H1 (cell line): ENCODE results near the gene OGFR. TPM values are rescaled to one million over a fixed set of nuclear protein-coding genes. Genes with fewer than 3 reads are reported as not detected.

ENCODE experiments used
- CTCF ChIA-PET: fragments of 300-600 bp; sonication (Branson Sonifier 250); formaldehyde crosslinking; loops from one replicate; lab custom pipeline; 2021; ENCODE audit not compliant: partially characterized antibody; lab: Charles Lee
- POLR2A ChIA-PET: fragments of 300-600 bp; sonication (Branson Sonifier 250); formaldehyde crosslinking; loops from one replicate; lab custom pipeline; 2021; ENCODE audit warnings: inconsistent platforms; ENCODE audit not compliant: partially characterized antibody; lab: Charles Lee
- DNase-seq, 2 experiments: peaks; one replicate each; pipeline versions ENCODE4 v3.0.0 to v3.0.0-alpha.2; 2010 to 2022; ENCODE audit warnings: low spot score in 2 of 2, low read depth in 1 of 2, mixed read lengths in 1 of 2
- FAIRE-seq: peaks from 2 replicates; lab custom pipeline; 2011; peaks lifted over from hg19 to GRCh38; lab: Jason Lieb, UNC
- H2AFZ ChIP-seq: 2 replicates; pipeline ENCODE4 v1.8.1; 2012; ENCODE audit warnings: low read length, inconsistent platforms
- H2AK5ac ChIP-seq: 2 replicates; pipeline ENCODE4 v1.6.1; 2013; ENCODE audit warnings: low read depth, low read length
- H2BK120ac ChIP-seq: replicated peaks from 2 replicates; pipeline ENCODE3; 2013; ENCODE audit warnings: low read depth, low read length, inconsistent platforms
- H2BK12ac ChIP-seq: 2 replicates; pipeline ENCODE4 v1.6.1; 2013; ENCODE audit warnings: low read depth, low read length
- H2BK15ac ChIP-seq: 2 replicates; pipeline ENCODE4 v1.6.1; 2013; ENCODE audit warnings: low read length
- H2BK20ac ChIP-seq: 2 replicates; pipeline ENCODE4 v1.6.1; 2013; ENCODE audit warnings: low read length
- H2BK5ac ChIP-seq: 2 replicates; pipeline ENCODE4 v1.6.1; 2013; ENCODE audit warnings: low read depth, low read length
- H3K14ac ChIP-seq: 2 replicates; pipeline ENCODE4 v1.6.1; 2013; ENCODE audit warnings: inconsistent platforms; ENCODE audit not compliant: insufficient read length
- H3K18ac ChIP-seq: 2 replicates; pipeline ENCODE4 v1.6.1; 2013; ENCODE audit warnings: low read length; ENCODE audit errors: extremely low read depth
- H3K23ac ChIP-seq: 2 replicates; pipeline ENCODE4 v1.6.1; 2013; ENCODE audit warnings: inconsistent platforms; ENCODE audit not compliant: insufficient read length
- H3K23me2 ChIP-seq: 2 replicates; pipeline ENCODE4 v1.6.1; 2013; ENCODE audit warnings: low read depth, low read length
- H3K27ac ChIP-seq: 2 replicates; pipeline ENCODE4 v1.6.1; 2011; ENCODE audit warnings: low read depth, low read length, inconsistent platforms
- H3K27me3 ChIP-seq, 4 experiments: replicated peaks in 1 of 4; 1 replicate in 1 of 4; 2 replicates in 3 of 4; pipeline versions ENCODE4 v1.6.1 to v1.8.1; 2011 to 2013; ENCODE audit warnings: low read length in 3 of 4, mild to moderate bottlenecking in 3 of 4, inconsistent platforms in 2 of 4, mixed read lengths in 2 of 4, moderate library complexity in 1 of 4; ENCODE audit not compliant: control insufficient read depth in 3 of 4, insufficient read depth in 3 of 4; ENCODE audit errors: extremely low read depth in 1 of 4
- H3K36me3 ChIP-seq, 4 experiments: 2 replicates each; pipeline versions ENCODE4 v1.6.1 to v1.8.1; 2011 to 2013; ENCODE audit warnings: mild to moderate bottlenecking in 4 of 4, low read length in 3 of 4, moderate library complexity in 2 of 4, control low read depth in 1 of 4, inconsistent platforms in 1 of 4; ENCODE audit not compliant: insufficient read depth in 4 of 4, control insufficient read depth in 2 of 4
- H3K4ac ChIP-seq: replicated peaks from 2 replicates; pipeline ENCODE3; 2013; ENCODE audit warnings: low read length, low read depth, mixed read lengths, inconsistent platforms; ENCODE audit not compliant: insufficient read length
- H3K4me1 ChIP-seq, 4 experiments: replicated peaks in 1 of 4; 1 replicate in 1 of 4; 2 replicates in 3 of 4; pipeline versions ENCODE4 v1.6.1 to v1.8.1; 2011 to 2013; ENCODE audit warnings: low read length in 3 of 4, inconsistent platforms in 2 of 4, mixed read lengths in 1 of 4; ENCODE audit not compliant: insufficient read depth in 4 of 4, control insufficient read depth in 3 of 4
- H3K4me2 ChIP-seq, 2 experiments: 2 replicates each; pipeline versions ENCODE4 v1.6.1 to v1.8.1; 2011 to 2013; ENCODE audit warnings: low read depth in 2 of 2, low read length in 2 of 2, control low read depth in 1 of 2, inconsistent platforms in 1 of 2, mild to moderate bottlenecking in 1 of 2; ENCODE audit not compliant: insufficient read depth in 1 of 2
- H3K4me3 ChIP-seq, 4 experiments: fragments of 200-600, 300-600 bp in 1 of 4; sonication (generic), shearing (Covaris generic), sonication (Bioruptor Twin) in 1 of 4; 2 replicates each; pipeline versions ENCODE4 v1.5.1 to v1.8.1; 2011 to 2016; ENCODE audit warnings: low read length in 4 of 4, low read depth in 3 of 4, control low read depth in 2 of 4, inconsistent platforms in 2 of 4, mild to moderate bottlenecking in 2 of 4, mixed read lengths in 1 of 4, moderate library complexity in 1 of 4; ENCODE audit not compliant: insufficient read depth in 2 of 4; ENCODE audit errors: extremely low read depth in 1 of 4
- H3K56ac ChIP-seq: replicated peaks from 2 replicates; pipeline ENCODE3; 2013; ENCODE audit warnings: low read depth, mild to moderate bottlenecking, mixed read lengths, low read length, inconsistent platforms; ENCODE audit not compliant: insufficient read length
- H3K79me1 ChIP-seq: 2 replicates; pipeline ENCODE4 v1.6.1; 2013; ENCODE audit warnings: low read depth, low read length, control low read depth
- H3K79me2 ChIP-seq, 2 experiments: 2 replicates each; pipeline versions ENCODE4 v1.6.1 to v1.8.1; 2012 to 2013; ENCODE audit warnings: low read length in 2 of 2, mild to moderate bottlenecking in 2 of 2, inconsistent platforms in 1 of 2; ENCODE audit not compliant: insufficient read depth in 2 of 2, control insufficient read depth in 1 of 2
- H3K9ac ChIP-seq, 4 experiments: replicated peaks in 1 of 4; 1 replicate in 1 of 4; 2 replicates in 3 of 4; pipeline versions ENCODE4 v1.6.1 to v1.8.1; 2011 to 2013; ENCODE audit warnings: low read depth in 3 of 4, low read length in 3 of 4, control low read depth in 2 of 4, mild to moderate bottlenecking in 2 of 4, moderate library complexity in 2 of 4, inconsistent platforms in 1 of 4; ENCODE audit errors: extremely low read depth in 1 of 4
- H3K9me3 ChIP-seq, 2 experiments: 2 replicates each; pipeline versions ENCODE4 v1.6.1 to v1.8.1; 2012 to 2013; ENCODE audit warnings: mild to moderate bottlenecking in 2 of 2, moderate library complexity in 2 of 2, control low read depth in 1 of 2, inconsistent platforms in 1 of 2, low read depth in 1 of 2, low read length in 1 of 2, mixed read lengths in 1 of 2; ENCODE audit not compliant: insufficient read depth in 2 of 2
- H4K20me1 ChIP-seq, 2 experiments: replicated peaks in 1 of 2; 2 replicates each; pipeline versions ENCODE3 to v1.8.1; 2011 to 2013; ENCODE audit warnings: inconsistent platforms in 2 of 2, low read length in 2 of 2, mild to moderate bottlenecking in 1 of 2; ENCODE audit not compliant: insufficient read depth in 2 of 2, control insufficient read depth in 1 of 2
- H4K5ac ChIP-seq: 2 replicates; pipeline ENCODE4 v1.6.1; 2013; ENCODE audit warnings: low read length, low read depth, mixed read lengths, inconsistent platforms; ENCODE audit not compliant: insufficient read length
- H4K8ac ChIP-seq: 2 replicates; pipeline ENCODE4 v1.8.0; 2013; ENCODE audit warnings: mild to moderate bottlenecking, moderate library complexity, low read length, inconsistent platforms; ENCODE audit not compliant: insufficient read depth; ENCODE audit errors: extremely low read depth
- H4K91ac ChIP-seq: replicated peaks from 2 replicates; pipeline ENCODE3; 2013; ENCODE audit warnings: low read length, mixed read lengths, inconsistent platforms; ENCODE audit not compliant: insufficient read length
- BCL11A ChIP-seq, 2 experiments: IDR thresholded peaks; one replicate each; pipeline ENCODE4 v1.6.1; 2011; ENCODE audit warnings: low read depth in 2 of 2, low read length in 2 of 2, mild to moderate bottlenecking in 2 of 2
- JUN ChIP-seq: IDR thresholded peaks from 2 replicates; pipeline ENCODE4 v1.6.1; 2011; ENCODE audit warnings: low read depth, mild to moderate bottlenecking, improper control_type of control experiment, low read length
- KDM5A ChIP-seq: fragments of 200-600 bp; IDR thresholded peaks from 2 replicates; pipeline ENCODE4 v1.7.1; 2012; ENCODE audit warnings: mild to moderate bottlenecking, low read length, inconsistent platforms, mixed read lengths
- WGBS, 2 experiments: shearing (Covaris generic) in 1 of 2; methylation state at CpG; one replicate each; pipeline versions ENCODE4 v1.1.6 to v1.1.7; 2013 to 2015; ENCODE audit warnings: low lambda C conversion rate in 2 of 2, mixed read lengths in 2 of 2, inconsistent platforms in 1 of 2, low coverage in 1 of 2, missing lambda C conversion rate in 1 of 2; ENCODE audit not compliant: insufficient replicate concordance in 2 of 2, insufficient coverage in 1 of 2, insufficient read length in 1 of 2; ENCODE audit errors: extremely low coverage in 1 of 2, missing lambda C conversion rate in 1 of 2; 5-methylcytosine and 5-hydroxymethylcytosine counted together
- polyA plus RNA-seq, 7 experiments: library from polyadenylated mRNA; depleted of rRNA in 3 of 7; stranded (reverse) in 5 of 7; unstranded in 2 of 7; fragments of >200 nt in 5 of 7; fragments of 200-250 nt in 2 of 7; gene quantifications; 1 replicate in 5 of 7; 2 replicates in 1 of 7; 4 replicates in 1 of 7; pipeline versions ENCODE4 v1.2.1 to v1.2.3, GENCODE V29; 2011 to 2013; ENCODE audit warnings: missing spikeins in 2 of 7, mixed read lengths in 2 of 7
- total RNA-seq: library from RNA; stranded (reverse); fragmentation: NEBNext Ultra II Directional; extraction: Animal tissue kit (Norgen Biotek cat#: 25700); gene quantifications from 2 replicates; pipeline ENCODE4 v1.2.1, GENCODE V29; 2021

The OGFR gene
- total and polyA plus RNA-seq, 2 of the 8 experiments (the other 6 are each of a cell fraction or from before 2014, with no cell fraction given), result 13.9 to 25.1 TPM

- Histone ChIP-seq H2BK12ac (no peak overlapping the region), H3K4me3 (no peak overlapping the region), H3K9ac (no peak overlapping the region), H3K4ac (no peak overlapping the region), H3K27ac (no peak overlapping the region), H3K18ac (no peak overlapping the region), H4K91ac (no peak overlapping the region), H3K4me2 (no peak overlapping the region), H3K14ac (no peak overlapping the region), H2AFZ (no peak overlapping the region), H4K5ac (no peak overlapping the region), H3K56ac (no peak overlapping the region), H2BK15ac (no peak overlapping the region), H2BK120ac (no peak overlapping the region), H2AK5ac (no peak overlapping the region), H4K8ac (no peak overlapping the region), H3K9me3 (no peaks in the 10 kb centered on the region), H3K23ac (no peak overlapping the region), H3K79me2 (no peaks in the 10 kb centered on the region), H3K4me1 (peaks cover 0 to 12% (median 4%) of the 10 kb centered on the region in 4 experiments; a peak in 5 of 7 replicates), H3K79me1 (no peaks in the 10 kb centered on the region), H2BK20ac (no peak overlapping the region), H3K36me3 (peaks cover 0 to 19% (median 4%) of the 10 kb centered on the region in 4 experiments; a peak in 5 of 8 replicates), H3K23me2 (no peaks in the 10 kb centered on the region), H4K20me1 (peaks cover 3 to 8% of the 10 kb centered on the region in 2 experiments), H3K27me3 (no peaks in the 10 kb centered on the region), H2BK5ac (peak overlapping the region; percentile 12; the same call in 1 of the 2 replicates)
- FAIRE-seq, result no peak
- CTCF ChIA-PET, result no interaction called here
- no peak for DNase-seq
- 92% methylated on average over 27 of the region's 32 CpGs; no CpG with 5 or more reads in 1 of the 2 experiments for WGBS, 2 experiments
- POLR2A ChIA-PET, result no interaction called here
- TF ChIP-seq KDM5A (no peak), BCL11A (IDR thresholded peaks at IDR 0.05; ENCODE audit: low read depth in 2 of 2, low read length in 2 of 2) (no peak), JUN (no peak)
Observed at GRCh38 chr20:62829231-62830230, 24.9 kb downstream of the OGFR start.
